ENCODE data around the gene CFAP43. TPM values are rescaled to one million over a fixed set of nuclear protein-coding genes. Genes with fewer than 3 reads are reported as not detected.

Gene CFAP43
- total and polyA plus RNA-seq, 10 of the 15 experiments (the other 5 are each of a cell fraction or from before 2014, with no cell fraction given) = 0.06 to 0.14 (median 0.10) TPM; not detected in 5

DNA sequence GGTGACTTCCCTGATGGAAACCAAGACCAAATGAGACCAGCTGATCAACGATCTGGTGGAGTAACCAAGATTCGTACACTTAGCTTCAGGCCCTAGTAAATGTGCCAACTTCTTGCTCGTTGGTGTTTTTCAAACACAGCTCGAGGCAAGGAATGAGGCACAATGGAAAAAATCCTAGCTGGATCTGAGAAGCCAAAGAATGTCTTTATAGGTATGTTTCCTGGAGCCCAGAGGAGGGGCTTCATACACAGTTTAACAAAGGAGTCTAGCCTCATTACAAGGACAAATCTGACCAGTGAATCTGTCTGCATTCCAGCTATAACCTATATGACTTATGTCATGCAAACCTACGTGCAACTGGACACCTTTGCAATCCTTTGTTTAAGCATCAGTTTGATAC, 150.2 kb downstream of the CFAP43 start (continued):
- no peak for TF ChIP-seq ETV6 (conservative IDR thresholded peaks at IDR 0.05 in 1 of 2, IDR thresholded peaks at IDR 0.05 in 1 of 2; ENCODE audit: borderline replicate concordance in 1 of 2, low read depth in 1 of 2)
- no peak for TF ChIP-seq BACH1 (IDR thresholded peaks at IDR 0.05; ENCODE audit: borderline replicate concordance)
- no peak for TF ChIP-seq NFIC (IDR thresholded peaks at IDR 0.05; ENCODE audit: low read depth, low read length)
- TF ChIP-seq RB1 (IDR thresholded peaks at IDR 0.05; ENCODE audit: borderline replicate concordance) = no peak

DNA sequence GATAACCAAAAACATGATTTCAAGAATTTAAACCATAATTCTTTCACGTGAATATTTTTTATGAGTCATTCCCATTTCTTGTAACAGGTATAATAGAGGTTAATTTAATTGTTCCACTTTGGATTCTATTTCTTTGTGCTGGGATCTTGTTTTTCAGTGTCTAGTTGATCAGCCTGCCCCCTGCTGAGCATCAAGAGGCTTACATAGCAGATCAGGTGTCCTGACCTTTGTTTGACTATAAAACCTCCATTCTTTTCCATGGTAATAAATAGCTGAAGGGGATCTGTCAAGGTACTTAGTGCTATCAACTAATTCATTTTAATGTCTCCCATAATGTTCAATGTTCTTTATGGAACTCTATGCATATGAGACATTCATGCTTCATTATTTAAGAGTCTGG, 151.4 kb downstream of the CFAP43 start:
- no peak overlapping the region for H2AFZ ChIP-seq (ENCODE audit: control insufficient read depth, low read depth, low read length)
- H3K27me3 ChIP-seq (replicated peaks in 1 of 2; ENCODE audit: control insufficient read depth in 2 of 2, insufficient read depth in 2 of 2, low read length in 1 of 2) = no peaks in the 10 kb centered on the region
- DNase-seq (ENCODE audit: low read depth, low spot score) = no peak
- CTCF ChIA-PET = interaction anchor here (0.6 to 5.0 kb wide), 12 partner anchors 11 to 193 kb away, joined by 3 to 40 read pairs (median 4); partner anchors contain the start of gene SFR1
- H3K36me3 ChIP-seq (ENCODE audit: control insufficient read depth in 2 of 2, insufficient read depth in 2 of 2, low read length in 1 of 2) = no peaks in the 10 kb centered on the region
- in situ Hi-C loops (cut with MboI) = no loop called here
- H3K27ac ChIP-seq (ENCODE audit: control insufficient read depth, insufficient read depth) = no peak overlapping the region
- TF ChIP-seq RAD21 (IDR thresholded peaks at IDR 0.05; ENCODE audit: insufficient read depth, low read depth, low read length) = peak; percentile 46
- TF ChIP-seq, protein P1, sequence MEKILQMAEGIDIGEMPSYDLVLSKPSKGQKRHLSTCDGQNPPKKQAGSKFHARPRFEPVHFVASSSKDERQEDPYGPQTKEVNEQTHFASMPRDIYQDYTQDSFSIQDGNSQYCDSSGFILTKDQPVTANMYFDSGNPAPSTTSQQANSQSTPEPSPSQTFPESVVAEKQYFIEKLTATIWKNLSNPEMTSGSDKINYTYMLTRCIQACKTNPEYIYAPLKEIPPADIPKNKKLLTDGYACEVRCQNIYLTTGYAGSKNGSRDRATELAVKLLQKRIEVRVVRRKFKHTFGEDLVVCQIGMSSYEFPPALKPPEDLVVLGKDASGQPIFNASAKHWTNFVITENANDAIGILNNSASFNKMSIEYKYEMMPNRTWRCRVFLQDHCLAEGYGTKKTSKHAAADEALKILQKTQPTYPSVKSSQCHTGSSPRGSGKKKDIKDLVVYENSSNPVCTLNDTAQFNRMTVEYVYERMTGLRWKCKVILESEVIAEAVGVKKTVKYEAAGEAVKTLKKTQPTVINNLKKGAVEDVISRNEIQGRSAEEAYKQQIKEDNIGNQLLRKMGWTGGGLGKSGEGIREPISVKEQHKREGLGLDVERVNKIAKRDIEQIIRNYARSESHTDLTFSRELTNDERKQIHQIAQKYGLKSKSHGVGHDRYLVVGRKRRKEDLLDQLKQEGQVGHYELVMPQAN (conservative IDR thresholded peaks at IDR 0.05) = no peak
- TF ChIP-seq, protein P2, sequence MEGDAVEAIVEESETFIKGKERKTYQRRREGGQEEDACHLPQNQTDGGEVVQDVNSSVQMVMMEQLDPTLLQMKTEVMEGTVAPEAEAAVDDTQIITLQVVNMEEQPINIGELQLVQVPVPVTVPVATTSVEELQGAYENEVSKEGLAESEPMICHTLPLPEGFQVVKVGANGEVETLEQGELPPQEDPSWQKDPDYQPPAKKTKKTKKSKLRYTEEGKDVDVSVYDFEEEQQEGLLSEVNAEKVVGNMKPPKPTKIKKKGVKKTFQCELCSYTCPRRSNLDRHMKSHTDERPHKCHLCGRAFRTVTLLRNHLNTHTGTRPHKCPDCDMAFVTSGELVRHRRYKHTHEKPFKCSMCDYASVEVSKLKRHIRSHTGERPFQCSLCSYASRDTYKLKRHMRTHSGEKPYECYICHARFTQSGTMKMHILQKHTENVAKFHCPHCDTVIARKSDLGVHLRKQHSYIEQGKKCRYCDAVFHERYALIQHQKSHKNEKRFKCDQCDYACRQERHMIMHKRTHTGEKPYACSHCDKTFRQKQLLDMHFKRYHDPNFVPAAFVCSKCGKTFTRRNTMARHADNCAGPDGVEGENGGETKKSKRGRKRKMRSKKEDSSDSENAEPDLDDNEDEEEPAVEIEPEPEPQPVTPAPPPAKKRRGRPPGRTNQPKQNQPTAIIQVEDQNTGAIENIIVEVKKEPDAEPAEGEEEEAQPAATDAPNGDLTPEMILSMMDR (IDR thresholded peaks at IDR 0.05 in 2 of 3, conservative IDR thresholded peaks at IDR 0.05 in 1 of 3; ENCODE audit: control insufficient read depth in 2 of 3, extremely low read depth in 1 of 3, insufficient read depth in 1 of 3, low read depth in 3 of 3, low read length in 3 of 3) = peak; percentile 47 to 53 (median 52); a peak in 5 of 6 replicates
- TF ChIP-seq SMC3 (IDR thresholded peaks at IDR 0.05; ENCODE audit: borderline replicate concordance, low read length) = peak; percentile 50; the same call in 1 of the 2 replicates
- TF ChIP-seq NRF1 (conservative IDR thresholded peaks at IDR 0.05; ENCODE audit: low read depth, low read length) = no peak
- no peak overlapping the region for H3K9ac ChIP-seq (ENCODE audit: control insufficient read depth, insufficient read depth, low read length)
- no peak for FAIRE-seq
- ATAC-seq = peak; percentile 69
- SMC1A ChIA-PET (ENCODE audit: uncharacterized antibody, unreplicated experiment) = interaction anchor here (1.0 to 5.5 kb wide), 8 partner anchors 13 to 190 kb away, joined by 3 to 36 read pairs (median 4); partner anchors contain the start of gene SFR1
- H3K4me1 ChIP-seq (ENCODE audit: control insufficient read depth, insufficient read depth, low read length) = no peaks in the 10 kb centered on the region
- H3K4me3 ChIP-seq = no peak overlapping the region
- POLR2A ChIA-PET = no interaction called here
- RAD21 ChIA-PET (ENCODE audit: unreplicated experiment) = interaction anchor here (1.2 to 1.6 kb wide), 3 partner anchors 41 to 193 kb away, joined by 3 to 9 read pairs (median 4); partner anchors contain the start of gene SFR1
- H4K20me1 ChIP-seq (ENCODE audit: control insufficient read depth, insufficient read depth) = no peaks in the 10 kb centered on the region
- H3K79me2 ChIP-seq (ENCODE audit: control insufficient read depth, insufficient read depth, low read length) = no peaks in the 10 kb centered on the region
- intact Hi-C loops (cut with micrococcal nuclease; ENCODE audit: unreplicated experiment) = loop anchor here (1.0 kb wide), 1 partner anchor 192 kb away; no protein-coding TSS in a partner anchor
- BruUV-seq (replicated peaks) = no TSS peak
- H3K9me3 ChIP-seq (replicated peaks; ENCODE audit: control insufficient read depth, insufficient read depth, low read length) = no peaks in the 10 kb centered on the region
- no peak overlapping the region for H3K4me2 ChIP-seq (ENCODE audit: control insufficient read depth, insufficient read depth)
- 0% methylated on average over 1 of the region's 1 CpG for WGBS (ENCODE audit: insufficient coverage, insufficient replicate concordance, low lambda C conversion rate, missing lambda C conversion rate)

All from GM12878 (cell line).